ENCODE data around the gene EVPLL.

DNA sequence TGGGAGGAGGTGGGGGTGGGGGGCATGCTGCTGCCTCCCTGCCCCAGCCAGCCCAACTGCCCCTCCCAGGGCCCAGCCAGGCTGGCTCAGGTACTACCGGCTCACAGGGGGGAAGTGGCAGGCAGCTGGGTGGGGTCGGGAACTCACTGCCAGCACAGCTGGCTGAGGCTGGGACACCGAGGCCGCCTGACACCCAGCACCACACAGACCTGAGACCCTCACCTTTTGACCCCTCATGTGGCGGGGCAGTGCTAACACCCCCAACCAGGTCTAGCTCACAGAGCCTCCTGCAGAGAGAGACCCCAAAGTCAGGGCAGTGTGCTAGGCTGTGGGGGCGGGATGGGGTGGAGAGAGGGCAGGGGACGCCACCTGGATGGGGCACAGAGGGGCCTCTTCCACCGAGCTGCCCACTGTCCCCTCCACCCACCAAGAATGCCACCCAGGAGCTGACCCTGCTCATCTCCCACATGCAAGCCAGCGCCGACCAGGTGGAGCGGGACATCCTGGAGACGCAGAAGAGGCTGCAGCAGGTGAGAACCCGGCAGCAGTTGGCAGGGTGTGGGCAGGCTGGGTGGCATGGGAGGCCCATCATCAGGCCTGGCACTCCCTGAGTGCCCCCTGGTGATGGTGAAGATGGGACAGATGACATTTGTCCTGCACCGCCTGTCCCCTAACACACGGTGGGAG, 3.0 kb downstream of the EVPLL start:
- TF ChIP-seq, protein P1, sequence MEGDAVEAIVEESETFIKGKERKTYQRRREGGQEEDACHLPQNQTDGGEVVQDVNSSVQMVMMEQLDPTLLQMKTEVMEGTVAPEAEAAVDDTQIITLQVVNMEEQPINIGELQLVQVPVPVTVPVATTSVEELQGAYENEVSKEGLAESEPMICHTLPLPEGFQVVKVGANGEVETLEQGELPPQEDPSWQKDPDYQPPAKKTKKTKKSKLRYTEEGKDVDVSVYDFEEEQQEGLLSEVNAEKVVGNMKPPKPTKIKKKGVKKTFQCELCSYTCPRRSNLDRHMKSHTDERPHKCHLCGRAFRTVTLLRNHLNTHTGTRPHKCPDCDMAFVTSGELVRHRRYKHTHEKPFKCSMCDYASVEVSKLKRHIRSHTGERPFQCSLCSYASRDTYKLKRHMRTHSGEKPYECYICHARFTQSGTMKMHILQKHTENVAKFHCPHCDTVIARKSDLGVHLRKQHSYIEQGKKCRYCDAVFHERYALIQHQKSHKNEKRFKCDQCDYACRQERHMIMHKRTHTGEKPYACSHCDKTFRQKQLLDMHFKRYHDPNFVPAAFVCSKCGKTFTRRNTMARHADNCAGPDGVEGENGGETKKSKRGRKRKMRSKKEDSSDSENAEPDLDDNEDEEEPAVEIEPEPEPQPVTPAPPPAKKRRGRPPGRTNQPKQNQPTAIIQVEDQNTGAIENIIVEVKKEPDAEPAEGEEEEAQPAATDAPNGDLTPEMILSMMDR (IDR thresholded peaks at IDR 0.05; ENCODE audit: low read depth, low read length, poor library complexity, severe bottlenecking) = no peak
- TF ChIP-seq EZH2phosphoT487 (IDR thresholded peaks at IDR 0.05; ENCODE audit: borderline replicate concordance, low read length) = no peak
